Fibroblast of skin of abdomen (primary cell): ENCODE data around the gene C1orf52. TPM values are rescaled to one million over a fixed set of nuclear protein-coding genes. Genes with fewer than 3 reads are reported as not detected.

ENCODE experiments used
- DNase-seq: peaks from one replicate; pipeline ENCODE4 v3.0.0-alpha.2; 2013
- polyA plus RNA-seq, 2 experiments: library from polyadenylated mRNA; unstranded; fragments of 120-200 nt; gene quantifications; one replicate each; pipeline ENCODE4 v1.2.1, GENCODE V29; 2013; ENCODE audit not compliant: insufficient read length in 2 of 2

C1orf52 gene
- polyA plus RNA-seq (2013, experiment 1 of 2; ENCODE audit: insufficient read length), result 25.7 TPM
- 29.7 TPM for polyA plus RNA-seq (2013, experiment 2 of 2; ENCODE audit: insufficient read length)

- peak; percentile 92 for DNase-seq
These were observed at the start of gene C1orf52 for GRCh38 chr1:85259118-85259911. C1orf52 (minus strand) TSS chr1:85259662; CDS start chr1:85259633, 29 bp downstream.

DNA sequence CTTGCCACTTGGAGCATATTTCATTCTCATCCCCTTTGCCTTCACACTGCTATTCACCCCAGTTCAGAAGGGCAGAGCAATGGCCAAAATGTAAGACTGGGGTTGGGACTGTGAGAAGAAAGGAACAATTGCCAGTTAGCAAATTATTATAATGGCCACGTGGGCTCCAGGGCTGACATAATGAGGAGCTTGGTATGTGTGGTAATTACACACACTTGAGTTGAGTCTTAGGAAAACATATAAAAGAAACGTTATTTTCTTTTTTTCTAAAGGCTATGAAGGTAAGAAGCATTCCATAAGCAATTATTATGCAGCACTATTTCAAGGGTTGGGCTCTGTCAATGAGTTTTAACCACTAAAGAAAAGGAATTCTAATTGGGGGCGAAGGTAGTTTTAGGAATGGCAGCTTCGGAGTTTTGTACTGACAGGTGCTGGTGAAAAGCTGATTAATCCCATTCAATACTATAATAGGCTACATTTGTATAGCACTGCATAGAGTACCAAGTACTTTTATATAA, 49.4 kb upstream of the C1orf52 start:
- no peak for DNase-seq

- peak; percentile 85 for DNase-seq
These were observed 48.7 kb upstream of the C1orf52 start for GRCh38 chr1:85307987-85308832.

- no peak for DNase-seq
These were observed 46.8 kb upstream of the C1orf52 start for GRCh38 chr1:85306236-85306635.

GRCh38 chr1:85303440-85304162, 44.1 kb upstream of the C1orf52 start:
- no peak for DNase-seq

DNA sequence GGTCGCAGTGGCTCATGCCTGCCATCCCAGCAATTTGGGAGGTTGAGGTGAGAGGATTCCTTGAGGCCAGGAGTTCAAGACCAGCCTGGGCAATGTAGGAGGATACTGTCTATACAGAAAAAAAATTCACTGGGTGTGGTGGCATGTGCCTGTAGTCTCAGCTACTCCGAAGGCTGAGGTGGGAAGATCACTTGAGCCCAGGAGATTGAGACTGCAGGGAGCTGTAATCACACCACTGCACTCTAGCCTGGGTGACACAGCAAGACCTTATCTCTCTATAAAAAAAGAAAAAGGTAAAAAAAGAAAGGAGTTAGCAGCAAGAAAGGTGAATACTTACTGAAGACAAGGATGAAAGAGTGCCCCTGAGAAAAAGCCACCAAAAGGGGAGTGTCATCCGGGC, 40.7 kb upstream of the C1orf52 start:
- DNase-seq, result no peak

DNA sequence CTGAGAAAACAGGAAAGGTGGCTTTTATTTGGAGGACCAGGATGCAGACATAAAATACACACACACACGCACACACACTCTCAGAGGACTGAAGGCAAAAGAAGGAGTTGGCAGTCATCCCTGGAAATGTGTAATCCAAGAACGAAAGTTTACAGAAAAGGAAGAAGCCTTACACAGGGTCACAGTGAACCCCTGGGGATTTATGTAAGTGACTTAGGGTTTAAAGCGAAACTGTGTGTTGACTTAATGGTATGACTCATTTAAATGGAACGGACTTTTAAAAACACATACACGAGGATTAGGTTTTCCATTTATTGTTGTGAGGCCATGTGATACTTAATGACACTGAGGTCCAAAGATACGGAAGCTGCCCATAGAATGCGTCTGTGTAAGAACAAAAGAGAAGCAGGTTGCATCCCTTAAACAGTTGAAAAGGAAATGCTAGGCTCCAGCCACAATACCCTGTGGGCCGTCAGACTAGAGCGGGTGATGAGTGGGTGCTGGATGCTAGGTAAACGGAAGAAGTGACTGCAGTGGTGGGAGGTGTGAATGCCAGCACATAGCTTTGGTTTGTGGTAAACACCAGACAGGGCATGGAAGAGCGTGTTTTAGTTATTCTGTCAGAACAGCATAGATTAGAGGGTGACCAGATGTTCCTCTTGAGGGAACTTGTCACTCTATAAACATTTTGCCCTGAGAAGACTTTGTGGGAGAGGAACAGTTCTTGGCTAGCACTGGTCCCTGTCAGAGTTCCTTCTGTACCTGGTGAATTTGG, 38.6 kb upstream of the C1orf52 start:
- DNase-seq, result peak; percentile 96

DNA sequence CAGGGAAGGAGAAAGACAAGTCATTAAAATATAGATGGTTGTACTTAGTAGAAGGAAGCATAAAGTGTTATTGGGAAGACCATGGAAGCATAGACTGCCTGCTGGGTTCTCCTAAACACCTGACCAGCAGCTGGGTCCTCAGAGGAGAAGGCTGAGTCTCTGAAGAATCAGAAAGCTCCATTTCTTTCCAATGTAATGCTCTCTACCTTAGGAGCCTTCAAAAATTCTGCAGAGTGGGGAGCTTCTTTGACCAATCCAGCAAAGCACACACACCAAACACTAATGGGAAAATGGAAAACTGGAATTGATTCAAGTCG, 38.0 kb upstream of the C1orf52 start:
- DNase-seq, result no peak

- DNase-seq, result no peak
These were observed 37.5 kb upstream of the C1orf52 start for GRCh38 chr1:85296980-85297379.

- no peak for DNase-seq
These were observed 36.2 kb upstream of the C1orf52 start for GRCh38 chr1:85295654-85296053.

DNA sequence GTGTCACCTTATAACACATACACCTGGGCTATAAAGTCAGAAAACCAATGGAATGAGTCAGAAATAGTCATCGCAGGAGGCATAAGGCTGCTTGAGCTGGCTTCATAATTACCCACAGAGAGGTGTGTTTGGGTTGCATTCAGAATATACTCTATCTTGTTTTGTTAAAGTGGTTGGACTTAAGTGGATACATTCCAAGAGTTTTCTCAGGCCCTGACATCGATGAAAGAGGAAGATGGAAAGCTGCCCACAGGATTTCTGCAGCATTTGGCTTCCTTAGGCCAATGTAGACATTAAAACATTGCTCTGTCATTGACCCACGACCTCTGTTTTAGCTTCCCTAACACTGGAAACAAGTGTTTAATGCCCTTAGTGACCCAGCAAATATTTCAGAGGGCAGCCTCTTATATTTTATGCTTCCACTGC, 35.6 kb upstream of the C1orf52 start:
- DNase-seq, result no peak

DNA sequence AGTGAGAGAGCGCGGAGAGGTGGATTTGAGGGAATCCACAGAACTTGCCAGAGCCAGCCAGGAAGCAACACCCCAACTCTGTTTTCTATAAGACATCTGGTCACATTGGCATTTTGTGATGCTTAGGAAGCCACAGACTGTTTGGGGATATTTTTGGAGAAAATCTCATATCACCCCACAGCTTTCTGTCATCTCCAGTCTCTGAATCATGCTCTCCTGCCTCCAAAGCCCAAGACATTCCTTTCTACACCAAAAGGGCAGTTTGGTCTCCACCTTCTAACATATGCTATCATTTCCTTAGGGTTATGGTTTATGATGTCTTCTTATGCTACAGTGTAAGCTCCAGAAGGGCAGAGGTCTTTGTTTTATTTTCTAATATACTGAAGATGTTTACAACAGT, 31.4 kb upstream of the C1orf52 start:
- peak; percentile 46 for DNase-seq

GRCh38 chr1:85289848-85290335, 30.4 kb upstream of the C1orf52 start:
- no peak for DNase-seq

DNA sequence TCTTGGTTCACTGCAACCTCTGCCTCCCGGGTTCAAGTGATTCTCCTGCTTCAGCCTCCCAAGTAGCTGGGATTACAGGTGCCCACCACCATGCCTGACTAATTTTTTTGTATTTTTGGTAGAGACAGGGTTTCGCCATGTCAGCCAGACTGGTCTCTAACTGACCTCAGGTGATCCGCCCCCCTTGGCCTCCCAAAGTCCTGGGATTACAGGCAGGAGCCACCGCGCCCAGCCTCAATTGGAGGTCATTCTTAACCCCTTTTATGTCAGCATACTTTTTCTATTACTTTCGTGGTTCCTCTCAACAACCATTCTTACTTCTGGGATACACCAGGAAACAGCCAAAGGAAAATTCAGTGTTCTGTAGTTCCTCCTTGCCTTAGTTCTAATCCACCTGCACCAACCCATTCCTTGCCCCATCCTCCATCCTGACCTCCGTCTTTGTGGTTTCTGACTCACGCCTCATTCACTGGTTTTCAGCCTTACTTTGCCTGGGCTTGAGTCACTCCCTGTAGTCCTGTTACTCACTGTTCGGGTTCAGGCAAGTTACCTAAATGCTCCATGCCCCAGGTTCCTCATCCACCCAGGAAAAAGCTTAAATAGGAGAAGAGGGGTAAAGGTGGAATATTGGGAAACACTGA, 29.9 kb upstream of the C1orf52 start:
- peak; percentile 91 for DNase-seq

DNA sequence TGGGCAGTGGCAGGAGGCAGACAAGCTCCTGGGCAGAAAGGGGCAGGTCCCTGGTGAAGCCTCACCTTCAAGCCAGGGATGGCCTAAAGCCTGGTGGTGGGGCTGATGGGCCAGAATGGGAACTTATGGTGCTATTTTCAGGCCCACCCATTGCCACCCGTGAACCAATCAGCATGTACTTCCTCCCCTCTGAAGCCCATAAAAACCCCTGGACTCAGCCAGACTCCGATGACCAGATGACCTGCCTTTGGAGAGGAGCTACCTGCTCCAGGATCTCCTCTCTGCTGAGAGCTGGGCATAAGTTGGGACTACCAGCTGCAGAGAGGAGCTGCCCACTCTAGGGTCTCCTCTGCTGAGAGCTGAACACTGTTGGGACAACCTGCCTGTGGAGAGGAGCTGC, 24.7 kb upstream of the C1orf52 start:
- DNase-seq, result no peak

DNA sequence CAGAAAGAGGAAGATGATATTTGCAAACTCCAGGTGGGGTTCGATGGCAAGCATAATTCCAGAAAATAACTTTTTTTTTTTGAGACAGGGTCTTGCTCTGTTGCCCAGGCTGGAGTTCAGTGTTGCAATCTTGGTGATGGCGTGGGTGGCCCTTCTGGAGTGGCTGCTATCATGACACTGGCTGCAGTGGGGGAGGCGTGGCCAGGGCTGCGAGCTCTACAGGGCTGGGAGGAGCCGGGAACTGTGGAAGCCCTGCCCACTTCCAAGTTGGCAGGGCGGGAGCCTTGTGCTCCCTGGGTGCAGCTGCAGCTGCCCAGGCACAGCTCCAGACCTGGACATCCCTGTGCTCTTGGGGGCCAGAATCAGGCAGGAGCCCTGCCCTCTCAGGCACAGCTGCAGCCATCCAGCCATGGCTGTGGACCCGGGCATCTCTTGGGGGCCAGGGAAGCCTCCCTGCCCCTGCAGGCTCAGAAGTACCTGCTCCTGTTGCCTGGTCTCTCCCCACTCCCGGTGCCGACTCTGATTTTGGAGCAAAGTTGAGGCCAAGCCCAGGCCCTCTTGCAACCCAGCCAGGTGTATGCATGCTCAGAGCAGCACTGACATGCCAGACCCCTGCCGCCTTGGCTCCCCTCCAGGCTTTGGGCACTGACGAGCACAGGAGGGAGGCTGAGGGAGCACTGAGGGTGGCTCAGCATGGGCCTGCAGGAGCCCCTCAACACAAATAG, 24.2 kb upstream of the C1orf52 start:
- no peak for DNase-seq

DNA sequence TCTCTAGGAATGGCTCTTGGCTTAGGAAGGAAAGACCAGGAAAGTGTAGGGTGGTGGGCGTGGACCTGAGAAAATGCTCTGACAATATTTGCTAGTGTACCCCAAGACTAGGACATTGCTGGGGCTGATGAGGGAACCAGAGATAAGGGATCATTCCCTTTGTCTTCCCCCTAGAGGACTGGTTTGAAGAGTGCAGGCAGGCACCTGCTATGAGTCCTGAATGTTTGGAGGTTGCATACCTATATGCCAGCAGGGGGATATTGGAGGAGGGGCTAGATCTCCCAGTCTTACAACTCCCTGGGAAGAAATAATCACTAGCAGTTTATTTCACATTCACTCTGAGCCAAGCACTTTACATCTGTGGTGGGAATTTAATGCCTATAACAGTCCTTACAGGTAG, 23.0 kb upstream of the C1orf52 start:
- DNase-seq, result no peak

DNA sequence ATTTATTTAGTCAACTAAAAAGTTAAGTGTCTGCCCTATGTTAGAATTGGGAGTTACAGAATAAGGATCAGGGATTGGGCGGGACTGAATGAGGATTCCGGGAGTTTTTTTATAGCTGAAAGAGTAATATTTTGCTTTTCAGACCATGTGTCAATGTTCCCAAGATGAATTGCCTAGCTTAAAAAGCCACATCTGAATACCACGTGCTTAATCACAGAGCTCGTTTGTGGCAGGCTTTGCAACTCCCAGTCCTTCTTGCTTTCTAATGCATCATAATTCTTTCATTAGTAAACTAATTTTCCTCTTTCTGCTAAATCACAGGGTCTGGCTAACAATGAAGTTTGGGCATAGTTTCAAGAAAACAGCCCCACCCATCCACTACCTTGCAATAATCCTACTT, 21.2 kb upstream of the C1orf52 start:
- DNase-seq, result peak; percentile 67

DNA sequence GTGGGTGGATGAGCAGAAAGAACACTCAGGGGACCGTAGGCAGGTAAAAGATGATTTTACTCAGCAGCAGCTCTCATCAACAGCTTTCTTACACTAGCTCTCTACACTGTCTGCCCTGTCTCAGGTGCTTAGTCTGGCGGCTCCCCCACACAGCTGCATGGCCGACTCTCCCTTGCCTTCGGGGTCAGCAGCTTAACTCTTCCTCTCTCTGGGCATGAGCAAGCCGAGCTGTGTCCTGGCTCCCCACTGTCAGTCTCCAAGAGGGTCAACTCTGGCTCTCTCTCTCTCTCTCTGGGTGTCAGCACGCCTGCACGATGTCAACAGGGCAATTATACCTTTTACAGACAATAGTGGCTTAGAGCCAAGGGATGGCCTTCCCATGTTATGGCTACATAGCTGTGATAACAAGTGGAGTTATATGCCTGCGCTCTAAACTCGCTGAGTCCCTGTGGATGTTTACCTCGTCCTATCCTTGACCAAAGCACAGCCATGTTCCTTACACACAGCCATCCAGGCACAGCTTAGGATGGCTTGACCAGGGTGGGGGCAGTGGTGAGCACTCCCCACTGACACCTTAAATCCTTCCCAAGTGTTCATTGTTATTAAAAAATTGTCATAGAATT, 20.1 kb upstream of the C1orf52 start:
- no peak for DNase-seq

- peak; percentile 94 for DNase-seq
These were observed 19.4 kb upstream of the C1orf52 start for GRCh38 chr1:85278853-85279314.
